Naive thymus-derived CD4-positive, alpha-beta T cell (primary cell): ENCODE measurements around the gene EFS. TPM values are rescaled to one million over a fixed set of nuclear protein-coding genes. Genes with fewer than 3 reads are reported as not detected.
"Not testable (repeated sequence)": the region's sequence is repeated elsewhere in the genome, so short reads cannot be mapped to it uniquely, and the experiment has no call there.

ENCODE experiments used
- ATAC-seq: fragments of 150-1000 bp; cut with Tn5 transposase; 2 replicates; pipeline ENCODE4 v1.10.0; 2021; ENCODE audit warnings: mild to moderate bottlenecking, moderate library complexity
- CTCF ChIA-PET: fragments of 350-600 bp; sonication (Branson Sonifier 250); formaldehyde crosslinking; loops from one replicate; lab custom pipeline; 2021; ENCODE audit warnings: antibody characterized with exemption; lab: Charles Lee
- POLR2A ChIA-PET: fragments of 350-600 bp; sonication (Branson Sonifier 250); formaldehyde crosslinking; loops from one replicate; lab custom pipeline; 2021; ENCODE audit warnings: antibody characterized with exemption, inconsistent platforms; lab: Charles Lee
- DNase-seq, 9 donors: peaks; one replicate each; pipeline versions ENCODE4 v3.0.0 to v3.0.0-alpha.2; 2020 to 2022; ENCODE audit warnings: mixed read lengths in 1 of 9
- H3K27ac ChIP-seq: one replicate; pipeline ENCODE4 v1.7.0; 2013; ENCODE audit warnings: mild to moderate bottlenecking, low read depth, low read length, moderate library complexity
- H3K27me3 ChIP-seq, 2 donors: one replicate each; pipeline ENCODE4 v1.7.0; 2013; ENCODE audit warnings: low read length in 2 of 2, mild to moderate bottlenecking in 2 of 2, moderate library complexity in 2 of 2; ENCODE audit not compliant: control insufficient read depth in 2 of 2, insufficient read depth in 2 of 2
- H3K36me3 ChIP-seq, 3 experiments: 1 replicate in 2 of 3; 2 replicates in 1 of 3; pipeline ENCODE4 v1.7.0; 2013; ENCODE audit warnings: low read length in 3 of 3, mild to moderate bottlenecking in 3 of 3, moderate library complexity in 1 of 3; ENCODE audit not compliant: insufficient read depth in 3 of 3, control insufficient read depth in 2 of 3
- H3K4me1 ChIP-seq, 2 donors: one replicate each; pipeline ENCODE4 v1.7.0; 2013; ENCODE audit warnings: low read length in 2 of 2, mild to moderate bottlenecking in 2 of 2, moderate library complexity in 1 of 2; ENCODE audit not compliant: control insufficient read depth in 2 of 2, insufficient read depth in 2 of 2
- H3K4me3 ChIP-seq: 2 replicates; pipeline ENCODE4 v1.7.0; 2013; ENCODE audit warnings: mild to moderate bottlenecking, low read length
- H3K9me3 ChIP-seq, 3 experiments: 1 replicate in 2 of 3; 2 replicates in 1 of 3; pipeline ENCODE4 v1.7.0; 2013; ENCODE audit warnings: low read length in 3 of 3; ENCODE audit not compliant: control insufficient read depth in 2 of 3
- H3K27ac Mint-ChIP-seq, 9 donors: one replicate each; pipeline ENCODE4 v1.8.0; 2020 to 2022; ENCODE audit warnings: mixed read lengths in 9 of 9, mild to moderate bottlenecking in 8 of 9, moderate library complexity in 5 of 9, inconsistent platforms in 2 of 9
- H3K27me3 Mint-ChIP-seq, 5 donors: one replicate each; pipeline ENCODE4 v1.8.0; 2021 to 2022; ENCODE audit warnings: mixed read lengths in 5 of 5, mild to moderate bottlenecking in 1 of 5
- H3K36me3 Mint-ChIP-seq, 5 donors: one replicate each; pipeline ENCODE4 v1.8.0; 2020 to 2022; ENCODE audit warnings: mixed read lengths in 5 of 5, mild to moderate bottlenecking in 3 of 5, inconsistent platforms in 1 of 5
- H3K4me1 Mint-ChIP-seq, 7 donors: one replicate each; pipeline ENCODE4 v1.8.0; 2020 to 2022; ENCODE audit warnings: mixed read lengths in 7 of 7, mild to moderate bottlenecking in 3 of 7, inconsistent platforms in 1 of 7
- H3K4me3 Mint-ChIP-seq, 10 donors: one replicate each; pipeline ENCODE4 v1.8.0; 2020 to 2022; ENCODE audit warnings: mild to moderate bottlenecking in 10 of 10, mixed read lengths in 10 of 10, moderate library complexity in 6 of 10, inconsistent platforms in 2 of 10
- H3K9me3 Mint-ChIP-seq, 11 donors: one replicate each; pipeline ENCODE4 v1.8.0; 2020 to 2022; ENCODE audit warnings: mixed read lengths in 11 of 11, mild to moderate bottlenecking in 4 of 11, inconsistent platforms in 1 of 11, moderate library complexity in 1 of 11
- intact Hi-C, 2 donors: fragments of 100-400 bp; cut with micrococcal nuclease; formaldehyde crosslinking; loops; one replicate each; pipeline ENCODE4 v1.15.1; 2023
- polyA plus RNA-seq, 2 donors: library from polyadenylated mRNA; unstranded; fragments of 300-500 nt; fragmentation: Illumina TruSeq; gene quantifications; one replicate each; pipeline ENCODE4 v1.2.3, GENCODE V29; 2021
- total RNA-seq, 6 experiments: library from RNA in 5 of 6; stranded (reverse) in 5 of 6; gene quantifications; 1 replicate in 5 of 6; 2 replicates in 1 of 6; pipeline ENCODE4 v1.2.3 and lab custom pipeline; 2021 to 2026

The EFS gene
- total and polyA plus RNA-seq, 7 experiments from 2014 or later = not detected

DNA sequence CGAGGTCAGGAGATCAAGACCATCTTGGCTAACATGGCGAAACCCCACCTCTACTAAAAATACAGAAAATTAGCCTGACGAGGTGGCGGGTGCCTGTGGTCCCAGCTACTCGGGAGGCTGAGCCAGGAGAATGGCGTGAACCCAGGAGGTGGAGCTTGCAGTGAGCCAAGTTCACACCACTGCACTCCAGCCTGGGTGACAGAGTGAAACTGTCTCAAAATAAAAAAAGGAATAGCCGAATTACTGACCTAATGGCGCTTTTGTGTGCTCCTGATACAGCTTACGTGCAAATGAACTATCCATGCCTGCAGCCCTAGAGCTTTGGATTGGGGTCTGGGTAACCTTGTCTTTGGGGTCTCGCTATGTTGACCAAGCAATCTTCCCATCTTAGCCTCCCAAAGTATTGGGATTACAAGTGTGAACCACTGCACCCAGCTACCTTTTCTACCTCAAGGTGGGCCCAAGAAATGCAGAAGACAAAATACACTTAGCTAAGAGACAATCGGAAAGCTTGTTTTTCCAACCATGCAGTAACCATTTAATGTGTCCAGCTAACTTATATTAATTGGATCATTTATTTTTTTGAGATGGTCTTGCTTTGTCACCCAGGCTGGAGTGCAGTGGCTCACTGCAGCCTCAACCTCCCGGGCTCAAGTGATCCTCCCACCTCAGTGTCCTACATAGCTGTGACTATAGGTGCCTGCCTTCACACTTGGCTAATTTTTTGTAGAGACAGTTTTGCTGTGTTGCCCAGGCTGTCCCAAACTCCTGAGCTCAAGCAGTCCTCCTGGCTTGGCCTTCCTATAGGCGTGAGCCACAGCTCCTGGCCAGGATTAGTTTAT, 38.3 kb downstream of the EFS start:
- Histone ChIP-seq H3K27ac (no peak overlapping the region), H3K9me3 (no peaks in the 10 kb centered on the region)
- no peak overlapping the region for H3K4me3 Mint-ChIP-seq

DNA sequence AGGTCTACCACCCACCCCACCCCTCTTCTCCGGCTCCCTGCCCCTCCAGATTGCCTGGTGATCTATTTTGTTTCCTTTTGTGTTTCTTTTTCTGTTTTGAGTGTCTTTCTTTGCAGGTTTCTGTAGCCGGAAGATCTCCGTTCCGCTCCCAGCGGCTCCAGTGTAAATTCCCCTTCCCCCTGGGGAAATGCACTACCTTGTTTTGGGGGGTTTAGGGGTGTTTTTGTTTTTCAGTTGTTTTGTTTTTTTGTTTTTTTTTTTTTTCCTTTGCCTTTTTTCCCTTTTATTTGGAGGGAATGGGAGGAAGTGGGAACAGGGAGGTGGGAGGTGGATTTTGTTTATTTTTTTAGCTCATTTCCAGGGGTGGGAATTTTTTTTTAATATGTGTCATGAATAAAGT, 39.2 kb downstream of the EFS start:
- DNase-seq, H3K9me3 ChIP-seq, H3K9me3 Mint-ChIP-seq, H3K27me3 Mint-ChIP-seq, H3K4me3 Mint-ChIP-seq, ATAC-seq, intact Hi-C loops, H3K27ac ChIP-seq, H3K4me3 ChIP-seq, H3K27me3 ChIP-seq: not testable (repeated sequence)
- Mint-ChIP-seq H3K27ac (peak overlapping the region in 1 of 9 donors; percentile 32), H3K4me1 (peaks cover 15 to 26% (median 22%) of the 10 kb centered on the region in 7 donors), H3K36me3 (peaks cover 0 to 24% (median 5%) of the 10 kb centered on the region in 5 donors)
- CTCF ChIA-PET = interaction anchor here (0.7 to 4.6 kb wide), 2 partner anchors 55 to 249 kb away, joined by 5 to 30 read pairs; no protein-coding TSS in a partner anchor
- H3K36me3 ChIP-seq = peaks cover 15 to 26% (median 23%) of the 10 kb centered on the region in 3 experiments
- POLR2A ChIA-PET = interaction anchor here (0.6 to 8.3 kb wide), 4 partner anchors 22 to 284 kb away, joined by 3 to 286 read pairs (median 5); partner anchors contain the start of genes BCL2L2, NGDN and PPP1R3E
- H3K4me1 ChIP-seq = peaks cover 13% of the 10 kb centered on the region in 2 donors

More for the DNA sequence above, 38.3 kb downstream of the EFS start:
- Mint-ChIP-seq H3K27ac (peak overlapping the region in 2 of 9 donors; percentile 23 to 32), H3K36me3 (peaks cover 0 to 24% (median 5%) of the 10 kb centered on the region in 5 donors), H3K4me1 (peaks cover 15 to 24% (median 20%) of the 10 kb centered on the region in 7 donors), H3K27me3 (peaks cover 0 to 6% (median 0%) of the 10 kb centered on the region in 5 donors), H3K9me3 (no peaks in the 10 kb centered on the region)
- POLR2A ChIA-PET = interaction anchor here (0.7 to 1.2 kb wide), 5 partner anchors 12 to 143 kb away, joined by 3 to 6 read pairs (median 4); partner anchors contain the start of gene NGDN
- intact Hi-C loops = no loop called here
- H3K4me1 ChIP-seq = peaks cover 12 to 13% of the 10 kb centered on the region in 2 donors
- H3K36me3 ChIP-seq = peaks cover 15 to 26% (median 23%) of the 10 kb centered on the region in 3 experiments
- no peak for ATAC-seq
- no peaks in the 10 kb centered on the region for H3K27me3 ChIP-seq
- no peak for DNase-seq
- H3K4me3 ChIP-seq = no peak overlapping the region
- CTCF ChIA-PET = interaction anchor here (0.6 to 4.6 kb wide), 8 partner anchors 9 to 250 kb away, joined by 3 to 30 read pairs (median 4); no protein-coding TSS in a partner anchor

DNA sequence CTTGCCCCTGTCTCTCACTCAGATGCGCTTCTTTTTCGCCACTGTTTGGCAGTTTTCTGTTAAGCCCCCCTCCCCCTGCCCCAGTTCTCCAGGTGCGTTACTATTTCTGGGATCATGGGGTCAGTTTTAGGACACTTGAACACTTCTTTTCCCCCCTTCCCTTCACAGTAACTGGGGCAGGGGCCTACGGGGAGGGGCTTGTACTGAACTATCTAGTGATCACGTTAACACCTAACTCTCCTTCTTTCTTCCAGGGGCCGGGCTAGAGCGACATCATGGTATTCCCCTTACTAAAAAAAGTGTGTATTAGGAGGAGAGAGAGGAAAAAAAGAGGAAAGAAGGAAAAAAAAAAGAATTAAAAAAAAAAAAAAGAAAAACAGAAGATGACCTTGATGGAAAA, 40.0 kb downstream of the EFS start:
- no peak overlapping the region for H3K27ac ChIP-seq
- H3K4me1 ChIP-seq = peaks cover 20% of the 10 kb centered on the region in 2 donors

DNA sequence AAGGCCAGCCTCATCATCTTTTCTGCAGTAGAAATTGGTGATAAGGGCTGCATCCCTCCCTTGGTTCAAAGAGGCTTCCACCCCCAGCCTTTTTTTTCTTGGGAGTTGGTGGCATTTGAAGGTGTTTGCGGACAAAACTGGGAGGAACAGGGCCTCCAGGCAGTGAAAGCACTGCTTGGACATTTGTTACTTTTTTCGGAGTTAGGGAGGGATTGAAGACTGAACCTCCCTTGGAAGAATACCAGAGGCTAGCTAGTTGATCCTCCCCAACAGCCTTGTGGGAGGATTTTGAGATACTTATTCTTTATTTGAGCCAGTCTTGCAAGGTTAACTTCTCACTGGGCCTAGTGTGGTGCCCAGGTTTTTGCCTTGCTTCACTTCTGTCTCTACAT, 40.5 kb downstream of the EFS start:
- Mint-ChIP-seq H3K4me1 (peaks cover 22 to 38% (median 35%) of the 10 kb centered on the region in 7 donors), H3K36me3 (peaks cover 0 to 30% (median 5%) of the 10 kb centered on the region in 5 donors), H3K27me3 (no peaks in the 10 kb centered on the region), H3K9me3 (peaks cover 0 to 3% (median 0%) of the 10 kb centered on the region in 11 donors), H3K4me3 (no peak overlapping the region), H3K27ac (no peak overlapping the region)
- ATAC-seq (no peak), DNase-seq (no peak)
- intact Hi-C loops = loop anchor here in 1 of 2 donors (5.0 kb wide), 1 partner anchor 628 kb away; the partner anchor contains the start of gene DHRS4
- ChIA-PET POLR2A (interaction anchor here (8.3 kb wide), 1 partner anchor 21 kb away, joined by 286 read pairs; the partner anchor contains the start of genes BCL2L2 and PPP1R3E), CTCF (interaction anchor here (2.1 kb wide), 1 partner anchor 56 kb away, joined by 6 read pairs; no protein-coding TSS in a partner anchor)
- Histone ChIP-seq H3K27ac (peak overlapping the region; percentile 4), H3K9me3 (no peaks in the 10 kb centered on the region), H3K4me1 (peaks cover 22% of the 10 kb centered on the region in 2 donors), H3K4me3 (no peak overlapping the region), H3K27me3 (no peaks in the 10 kb centered on the region), H3K36me3 (peaks cover 15 to 26% (median 23%) of the 10 kb centered on the region in 3 experiments)

More for the DNA sequence above, 40.0 kb downstream of the EFS start:
- peaks cover 19 to 33% (median 30%) of the 10 kb centered on the region in 7 donors for H3K4me1 Mint-ChIP-seq
- CTCF ChIA-PET = interaction anchor here (2.1 kb wide), 1 partner anchor 55 kb away, joined by 6 read pairs; no protein-coding TSS in a partner anchor
- peaks cover 0 to 27% (median 5%) of the 10 kb centered on the region in 5 donors for H3K36me3 Mint-ChIP-seq
- no peaks in the 10 kb centered on the region for H3K27me3 Mint-ChIP-seq
- H3K9me3 Mint-ChIP-seq = peaks cover 0 to 3% (median 0%) of the 10 kb centered on the region in 11 donors
- H3K36me3 ChIP-seq = peaks cover 15 to 26% (median 23%) of the 10 kb centered on the region in 3 experiments
- DNase-seq (no peak), ATAC-seq (no peak)
- H3K27me3 ChIP-seq = no peaks in the 10 kb centered on the region
- no peak overlapping the region for H3K27ac Mint-ChIP-seq
- no peak overlapping the region for H3K4me3 ChIP-seq
- H3K4me3 Mint-ChIP-seq = peak overlapping the region in 1 of 10 donors; percentile 41
- H3K9me3 ChIP-seq = no peaks in the 10 kb centered on the region
- POLR2A ChIA-PET = interaction anchor here (8.3 kb wide), 1 partner anchor 21 kb away, joined by 286 read pairs; the partner anchor contains the start of genes BCL2L2 and PPP1R3E
- intact Hi-C loops = loop anchor here in 1 of 2 donors (5.0 kb wide), 1 partner anchor 627 kb away; the partner anchor contains the start of gene DHRS4

DNA sequence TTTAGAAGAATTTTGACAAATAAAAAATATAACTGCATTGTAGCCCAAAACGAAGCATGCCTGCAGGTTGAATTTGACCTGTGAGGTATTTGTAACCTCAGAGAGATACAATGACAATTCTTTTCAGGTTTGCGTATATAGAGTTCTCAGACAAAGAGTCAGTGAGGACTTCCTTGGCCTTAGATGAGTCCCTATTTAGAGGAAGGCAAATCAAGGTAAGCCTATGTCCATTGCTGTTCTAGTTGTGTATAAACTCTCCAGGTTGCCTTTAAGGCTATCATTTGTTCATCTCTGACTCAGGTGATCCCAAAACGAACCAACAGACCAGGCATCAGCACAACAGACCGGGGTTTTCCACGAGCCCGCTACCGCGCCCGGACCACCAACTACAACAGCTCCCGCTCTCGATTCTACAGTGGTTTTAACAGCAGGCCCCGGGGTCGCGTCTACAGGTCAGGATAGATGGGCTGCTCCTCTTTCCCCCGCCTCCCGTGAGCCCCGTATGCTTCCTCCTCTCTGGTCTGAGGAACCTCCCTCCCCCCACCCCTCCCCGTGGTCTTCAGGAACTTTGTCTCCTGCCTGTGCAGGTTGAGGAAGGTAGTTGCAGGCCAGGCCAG, 41.0 kb downstream of the EFS start:
- POLR2A ChIA-PET = interaction anchor here (0.8 to 8.3 kb wide), 3 partner anchors 20 to 29 kb away, joined by 3 to 286 read pairs (median 4); partner anchors contain the start of genes BCL2L2, PPP1R3E and SLC22A17
- Histone ChIP-seq H3K27me3 (no peaks in the 10 kb centered on the region), H3K9me3 (no peaks in the 10 kb centered on the region), H3K4me3 (no peak overlapping the region), H3K27ac (peak overlapping the region; percentile 96), H3K4me1 (peaks cover 22% of the 10 kb centered on the region in 2 donors), H3K36me3 (peaks cover 15 to 26% (median 23%) of the 10 kb centered on the region in 3 experiments)
- intact Hi-C loops = loop anchor here (2.0 to 5.0 kb wide), 2 partner anchors 59 to 628 kb away; partner anchors contain the start of gene DHRS4 (in 1 of the 2)
- DNase-seq (no peak), ATAC-seq (no peak)
- peaks cover 0 to 3% (median 0%) of the 10 kb centered on the region in 11 donors for H3K9me3 Mint-ChIP-seq
- no peak overlapping the region for H3K4me3 Mint-ChIP-seq
- peaks cover 22 to 38% (median 36%) of the 10 kb centered on the region in 7 donors for H3K4me1 Mint-ChIP-seq
- no peaks in the 10 kb centered on the region for H3K27me3 Mint-ChIP-seq
- CTCF ChIA-PET = interaction anchor here (2.1 kb wide), 1 partner anchor 56 kb away, joined by 6 read pairs; no protein-coding TSS in a partner anchor
- peak overlapping the region in 2 of 9 donors; percentile 72 to 99 for H3K27ac Mint-ChIP-seq
- peaks cover 0 to 30% (median 5%) of the 10 kb centered on the region in 5 donors for H3K36me3 Mint-ChIP-seq
